Sigmoid colon (tissue), 4 donors: Measurements from ENCODE around the gene WDR1.

ENCODE experiments used
- POLR2A ChIP-seq, 2 donors: fragments of 450-650 bp; IDR thresholded peaks; one replicate each; pipeline ENCODE4 v1.6.1; 2016; ENCODE audit warnings: antibody characterized with exemption in 2 of 2, mild to moderate bottlenecking in 2 of 2, moderate library complexity in 2 of 2
- POLR2AphosphoS5 ChIP-seq, 4 donors: sonication (generic); formaldehyde crosslinking; IDR thresholded peaks; one replicate each; pipeline ENCODE4 v1.6.1; 2017; ENCODE audit warnings: antibody characterized with exemption in 4 of 4
- TF ChIP-seq, protein P1 (sequence below), 4 experiments: fragments of 450-650 bp in 3 of 4; fragments of 200-600 bp in 1 of 4; IDR thresholded peaks; one replicate each; pipeline ENCODE4 v1.5.1; 2016 to 2019; ENCODE audit warnings: antibody characterized with exemption in 4 of 4, mild to moderate bottlenecking in 3 of 4, moderate library complexity in 2 of 4

DNA sequence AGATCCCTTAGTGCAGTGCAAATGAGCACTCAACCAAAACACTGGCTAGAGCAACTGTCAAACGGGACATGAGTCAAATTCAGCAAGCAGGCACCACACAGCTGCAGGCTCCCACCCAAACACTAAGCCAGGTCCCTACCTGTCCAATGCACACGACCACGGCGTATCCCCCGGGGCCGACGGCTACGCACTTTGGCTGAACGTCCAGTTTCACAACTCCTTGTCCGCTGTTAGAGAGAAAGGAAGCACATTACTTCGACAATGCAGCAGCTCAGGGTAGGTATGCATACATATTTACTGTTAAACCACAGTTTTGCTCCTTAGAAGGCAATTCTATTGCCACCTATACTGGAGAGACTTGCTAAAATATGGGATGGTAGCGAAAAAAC is 35.4 kb downstream of the WDR1 start:
- TF ChIP-seq POLR2AphosphoS5 (IDR thresholded peaks at IDR 0.05), result no peak
- TF ChIP-seq, protein P1, sequence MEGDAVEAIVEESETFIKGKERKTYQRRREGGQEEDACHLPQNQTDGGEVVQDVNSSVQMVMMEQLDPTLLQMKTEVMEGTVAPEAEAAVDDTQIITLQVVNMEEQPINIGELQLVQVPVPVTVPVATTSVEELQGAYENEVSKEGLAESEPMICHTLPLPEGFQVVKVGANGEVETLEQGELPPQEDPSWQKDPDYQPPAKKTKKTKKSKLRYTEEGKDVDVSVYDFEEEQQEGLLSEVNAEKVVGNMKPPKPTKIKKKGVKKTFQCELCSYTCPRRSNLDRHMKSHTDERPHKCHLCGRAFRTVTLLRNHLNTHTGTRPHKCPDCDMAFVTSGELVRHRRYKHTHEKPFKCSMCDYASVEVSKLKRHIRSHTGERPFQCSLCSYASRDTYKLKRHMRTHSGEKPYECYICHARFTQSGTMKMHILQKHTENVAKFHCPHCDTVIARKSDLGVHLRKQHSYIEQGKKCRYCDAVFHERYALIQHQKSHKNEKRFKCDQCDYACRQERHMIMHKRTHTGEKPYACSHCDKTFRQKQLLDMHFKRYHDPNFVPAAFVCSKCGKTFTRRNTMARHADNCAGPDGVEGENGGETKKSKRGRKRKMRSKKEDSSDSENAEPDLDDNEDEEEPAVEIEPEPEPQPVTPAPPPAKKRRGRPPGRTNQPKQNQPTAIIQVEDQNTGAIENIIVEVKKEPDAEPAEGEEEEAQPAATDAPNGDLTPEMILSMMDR (IDR thresholded peaks at IDR 0.05), result no peak
- no peak for TF ChIP-seq POLR2A (IDR thresholded peaks at IDR 0.05)
